Measurements from ENCODE around the gene SLC24A4. TPM values are rescaled to one million over a fixed set of nuclear protein-coding genes. Genes with fewer than 3 reads are reported as not detected.

SLC24A4 gene
- polyA plus RNA-seq, 1 donor (not counting 4 experiments of a cell fraction or from before 2014, with no cell fraction given) = 0.10 TPM

GRCh38 chr14:92387578-92387977 is 64.6 kb downstream of the SLC24A4 start:
- Histone ChIP-seq H3K9ac (ENCODE audit: control insufficient read depth, extremely low read depth, insufficient read depth, low read length) (no peak overlapping the region), H3K27ac (ENCODE audit: control insufficient read depth, insufficient read depth, low read length) (no peak overlapping the region), H3K79me2 (ENCODE audit: control insufficient read depth, insufficient read depth, low read length) (no peaks in the 10 kb centered on the region), H3K4me3 (ENCODE audit: control insufficient read depth in 2 of 3, extremely low read depth in 1 of 3, insufficient read depth in 2 of 3, low read depth in 1 of 3, low read length in 3 of 3) (no peak overlapping the region), H3K36me3 (ENCODE audit: control insufficient read depth in 2 of 2, extremely low read depth in 1 of 2, insufficient read depth in 2 of 2, low read length in 2 of 2) (no peaks in the 10 kb centered on the region), H3K4me2 (ENCODE audit: control insufficient read depth, extremely low read depth, insufficient read depth, low read depth, low read length) (no peak overlapping the region), H3K9me1 (ENCODE audit: control insufficient read depth, extremely low read depth, insufficient read depth, low read length) (no peaks in the 10 kb centered on the region), H2AFZ (ENCODE audit: control insufficient read depth, low read length) (no peak overlapping the region), H4K20me1 (ENCODE audit: control insufficient read depth, extremely low read depth, insufficient read depth, low read length) (no peaks in the 10 kb centered on the region), H3K27me3 (ENCODE audit: control insufficient read depth, extremely low read depth, insufficient read depth, low read length) (no peaks in the 10 kb centered on the region), H3K4me1 (ENCODE audit: control insufficient read depth, extremely low read depth, insufficient read depth, low read length) (no peaks in the 10 kb centered on the region), H3K9me3 (ENCODE audit: control insufficient read depth, low read depth, low read length) (no peaks in the 10 kb centered on the region)
- FAIRE-seq = no peak
- TF ChIP-seq EZH2 (IDR thresholded peaks at IDR 0.05; ENCODE audit: low read length) = no peak
- TF ChIP-seq CTCF (optimal IDR thresholded peaks at IDR 0.05 in 1 of 3, IDR thresholded peaks at IDR 0.05 in 1 of 3, conservative IDR thresholded peaks at IDR 0.05 in 1 of 3; ENCODE audit: extremely low read depth in 1 of 3, insufficient read depth in 2 of 3, low read length in 3 of 3) = no peak
- dilution Hi-C loops (cut with MboI; ENCODE audit: extremely low pct_ligation_motif_present, low sequenced_read_pairs) = no loop called here
- no peak for DNase-seq (ENCODE audit: low read depth, low spot score)

GRCh38 chr14:92389598-92390158 is 66.7 kb downstream of the SLC24A4 start:
- Histone ChIP-seq H3K36me3 (ENCODE audit: control insufficient read depth in 2 of 2, extremely low read depth in 1 of 2, insufficient read depth in 2 of 2, low read length in 2 of 2) (no peaks in the 10 kb centered on the region), H3K9ac (ENCODE audit: control insufficient read depth, extremely low read depth, insufficient read depth, low read length) (no peak overlapping the region), H2AFZ (ENCODE audit: control insufficient read depth, low read length) (no peak overlapping the region), H3K9me3 (ENCODE audit: control insufficient read depth, low read depth, low read length) (no peaks in the 10 kb centered on the region), H3K27me3 (ENCODE audit: control insufficient read depth, extremely low read depth, insufficient read depth, low read length) (no peaks in the 10 kb centered on the region), H3K27ac (ENCODE audit: control insufficient read depth, insufficient read depth, low read length) (no peak overlapping the region), H3K4me1 (ENCODE audit: control insufficient read depth, extremely low read depth, insufficient read depth, low read length) (no peaks in the 10 kb centered on the region), H3K4me3 (ENCODE audit: control insufficient read depth in 2 of 3, extremely low read depth in 1 of 3, insufficient read depth in 2 of 3, low read depth in 1 of 3, low read length in 3 of 3) (no peak overlapping the region), H3K79me2 (ENCODE audit: control insufficient read depth, insufficient read depth, low read length) (no peaks in the 10 kb centered on the region), H3K9me1 (ENCODE audit: control insufficient read depth, extremely low read depth, insufficient read depth, low read length) (no peaks in the 10 kb centered on the region), H3K4me2 (ENCODE audit: control insufficient read depth, extremely low read depth, insufficient read depth, low read depth, low read length) (no peak overlapping the region), H4K20me1 (ENCODE audit: control insufficient read depth, extremely low read depth, insufficient read depth, low read length) (no peaks in the 10 kb centered on the region)
- TF ChIP-seq EZH2 (IDR thresholded peaks at IDR 0.05; ENCODE audit: low read length) = no peak
- no peak for TF ChIP-seq CTCF (optimal IDR thresholded peaks at IDR 0.05 in 1 of 3, IDR thresholded peaks at IDR 0.05 in 1 of 3, conservative IDR thresholded peaks at IDR 0.05 in 1 of 3; ENCODE audit: extremely low read depth in 1 of 3, insufficient read depth in 2 of 3, low read length in 3 of 3)
- DNase-seq (ENCODE audit: low read depth, low spot score) (no peak), FAIRE-seq (no peak)
- dilution Hi-C loops (cut with MboI; ENCODE audit: extremely low pct_ligation_motif_present, low sequenced_read_pairs) = no loop called here
